ENCODE data around the gene NSD2. TPM values are rescaled to one million over a fixed set of nuclear protein-coding genes. Genes with fewer than 3 reads are reported as not detected.
A peak's percentile ranks its signal among the peaks of the same experiment; 100 is the strongest.

NSD2 gene
- total RNA-seq, 1 experiment from 2014 or later: 128 TPM

DNA sequence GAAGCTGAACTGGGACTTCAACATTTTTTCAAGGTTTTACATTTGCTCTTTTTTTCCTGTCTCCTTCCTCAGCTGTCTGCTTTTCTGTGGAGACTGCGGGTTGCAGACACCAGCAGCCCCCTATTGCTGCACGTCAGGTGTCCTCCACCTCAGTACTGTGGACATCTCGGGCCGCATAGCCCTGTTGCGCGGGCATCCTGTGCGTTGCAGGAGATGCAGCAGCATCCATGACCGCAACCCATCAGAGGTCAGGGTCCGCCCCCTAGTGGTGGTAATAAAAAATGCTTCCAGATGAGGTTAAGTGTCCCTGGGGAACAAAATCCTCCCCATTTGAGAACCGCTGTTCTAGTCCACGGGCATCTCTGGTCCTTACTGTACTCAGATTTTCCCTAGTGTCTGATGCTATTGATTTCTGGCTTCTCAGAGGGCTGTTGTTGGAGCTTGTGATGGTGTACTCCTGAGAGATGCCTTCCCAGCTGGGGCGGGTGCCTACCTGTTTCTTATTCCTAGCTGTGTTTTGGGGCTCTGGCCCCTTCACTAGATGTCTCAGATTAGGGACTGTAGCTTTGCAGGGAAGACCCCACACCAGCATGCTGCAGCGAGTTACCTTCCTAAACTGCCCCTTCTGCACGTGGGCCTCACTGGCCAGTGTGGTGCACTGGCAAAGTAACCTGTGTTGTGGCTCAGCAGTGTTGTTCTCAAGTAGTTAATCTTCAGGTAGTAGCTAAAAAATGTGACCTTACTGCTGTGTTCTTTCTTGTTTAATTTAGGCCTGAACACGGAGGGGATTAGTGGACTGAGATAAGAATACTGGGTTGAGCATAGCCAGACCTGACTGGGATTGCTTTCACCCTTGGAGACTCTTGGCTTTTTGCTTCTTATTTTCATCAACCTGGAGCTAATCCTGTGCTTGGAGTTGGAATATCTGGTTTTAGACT lies 28.2 kb downstream of the NSD2 start (continued):
- TF ChIP-seq CTCF (IDR thresholded peaks at IDR 0.05): peak; percentile 94
- TF ChIP-seq NFATC4 (CRISPR knock-in tag; IDR thresholded peaks at IDR 0.05): no peak

DNA sequence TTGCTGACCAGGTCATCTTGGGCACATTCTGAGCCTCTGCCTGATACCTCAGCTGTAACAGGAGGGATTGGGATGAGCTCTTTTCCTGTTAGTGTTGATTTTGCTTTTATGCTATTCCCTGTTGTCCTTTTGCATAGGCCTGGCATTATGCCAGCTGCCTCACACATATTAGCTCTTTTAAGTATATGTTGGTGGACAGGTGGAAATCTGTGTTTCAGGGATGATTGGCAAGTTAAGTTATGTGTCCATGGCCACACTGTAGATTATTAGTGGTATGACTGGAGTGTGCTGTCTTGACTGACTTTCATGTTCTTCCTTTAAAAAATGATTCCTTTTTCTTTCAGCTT lies 28.9 kb downstream of the NSD2 start:
- DNase-seq (ENCODE audit: low spot score) (no peak), ATAC-seq (no peak)
- ChIA-PET POLR2A (no interaction called here), CTCF (interaction anchor here (0.6 to 2.9 kb wide), 17 partner anchors 9 to 220 kb away, joined by 3 to 23 read pairs (median 5); no protein-coding TSS in a partner anchor)
- TF ChIP-seq SMAD4 (CRISPR knock-in tag; IDR thresholded peaks at IDR 0.05): no peak
- TF ChIP-seq, protein P1, sequence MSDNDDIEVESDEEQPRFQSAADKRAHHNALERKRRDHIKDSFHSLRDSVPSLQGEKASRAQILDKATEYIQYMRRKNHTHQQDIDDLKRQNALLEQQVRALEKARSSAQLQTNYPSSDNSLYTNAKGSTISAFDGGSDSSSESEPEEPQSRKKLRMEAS (CRISPR knock-in tag; IDR thresholded peaks at IDR 0.05): no peak
- TF ChIP-seq, protein P2, sequence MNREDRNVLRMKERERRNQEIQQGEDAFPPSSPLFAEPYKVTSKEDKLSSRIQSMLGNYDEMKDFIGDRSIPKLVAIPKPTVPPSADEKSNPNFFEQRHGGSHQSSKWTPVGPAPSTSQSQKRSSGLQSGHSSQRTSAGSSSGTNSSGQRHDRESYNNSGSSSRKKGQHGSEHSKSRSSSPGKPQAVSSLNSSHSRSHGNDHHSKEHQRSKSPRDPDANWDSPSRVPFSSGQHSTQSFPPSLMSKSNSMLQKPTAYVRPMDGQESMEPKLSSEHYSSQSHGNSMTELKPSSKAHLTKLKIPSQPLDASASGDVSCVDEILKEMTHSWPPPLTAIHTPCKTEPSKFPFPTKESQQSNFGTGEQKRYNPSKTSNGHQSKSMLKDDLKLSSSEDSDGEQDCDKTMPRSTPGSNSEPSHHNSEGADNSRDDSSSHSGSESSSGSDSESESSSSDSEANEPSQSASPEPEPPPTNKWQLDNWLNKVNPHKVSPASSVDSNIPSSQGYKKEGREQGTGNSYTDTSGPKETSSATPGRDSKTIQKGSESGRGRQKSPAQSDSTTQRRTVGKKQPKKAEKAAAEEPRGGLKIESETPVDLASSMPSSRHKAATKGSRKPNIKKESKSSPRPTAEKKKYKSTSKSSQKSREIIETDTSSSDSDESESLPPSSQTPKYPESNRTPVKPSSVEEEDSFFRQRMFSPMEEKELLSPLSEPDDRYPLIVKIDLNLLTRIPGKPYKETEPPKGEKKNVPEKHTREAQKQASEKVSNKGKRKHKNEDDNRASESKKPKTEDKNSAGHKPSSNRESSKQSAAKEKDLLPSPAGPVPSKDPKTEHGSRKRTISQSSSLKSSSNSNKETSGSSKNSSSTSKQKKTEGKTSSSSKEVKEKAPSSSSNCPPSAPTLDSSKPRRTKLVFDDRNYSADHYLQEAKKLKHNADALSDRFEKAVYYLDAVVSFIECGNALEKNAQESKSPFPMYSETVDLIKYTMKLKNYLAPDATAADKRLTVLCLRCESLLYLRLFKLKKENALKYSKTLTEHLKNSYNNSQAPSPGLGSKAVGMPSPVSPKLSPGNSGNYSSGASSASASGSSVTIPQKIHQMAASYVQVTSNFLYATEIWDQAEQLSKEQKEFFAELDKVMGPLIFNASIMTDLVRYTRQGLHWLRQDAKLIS (CRISPR knock-in tag; IDR thresholded peaks at IDR 0.05; ENCODE audit: borderline replicate concordance): no peak
- no peak for TF ChIP-seq ARID4B (CRISPR knock-in tag; IDR thresholded peaks at IDR 0.05; ENCODE audit: borderline replicate concordance)
- no peak for TF ChIP-seq KAT7 (CRISPR knock-in tag; IDR thresholded peaks at IDR 0.05; ENCODE audit: borderline replicate concordance)
- Mint-ChIP-seq H3K27ac (no peak overlapping the region), H3K27me3 (ENCODE audit: low read depth) (no peaks in the 10 kb centered on the region), H3K9me3 (no peaks in the 10 kb centered on the region), H3K4me3 (no peak overlapping the region), H3K36me3 (peaks cover 39% of the 10 kb centered on the region), H3K4me1 (peaks cover 6% of the 10 kb centered on the region)

- CTCF ChIA-PET: interaction anchor here (1.0 to 2.9 kb wide), 6 partner anchors 10 to 207 kb away, joined by 3 to 23 read pairs (median 6); no protein-coding TSS in a partner anchor
- TF ChIP-seq OVOL2 (CRISPR knock-in tag; IDR thresholded peaks at IDR 0.05; ENCODE audit: borderline replicate concordance): no peak
- no peak for TF ChIP-seq TEAD1 (CRISPR knock-in tag; IDR thresholded peaks at IDR 0.05)
- TF ChIP-seq, protein P3, sequence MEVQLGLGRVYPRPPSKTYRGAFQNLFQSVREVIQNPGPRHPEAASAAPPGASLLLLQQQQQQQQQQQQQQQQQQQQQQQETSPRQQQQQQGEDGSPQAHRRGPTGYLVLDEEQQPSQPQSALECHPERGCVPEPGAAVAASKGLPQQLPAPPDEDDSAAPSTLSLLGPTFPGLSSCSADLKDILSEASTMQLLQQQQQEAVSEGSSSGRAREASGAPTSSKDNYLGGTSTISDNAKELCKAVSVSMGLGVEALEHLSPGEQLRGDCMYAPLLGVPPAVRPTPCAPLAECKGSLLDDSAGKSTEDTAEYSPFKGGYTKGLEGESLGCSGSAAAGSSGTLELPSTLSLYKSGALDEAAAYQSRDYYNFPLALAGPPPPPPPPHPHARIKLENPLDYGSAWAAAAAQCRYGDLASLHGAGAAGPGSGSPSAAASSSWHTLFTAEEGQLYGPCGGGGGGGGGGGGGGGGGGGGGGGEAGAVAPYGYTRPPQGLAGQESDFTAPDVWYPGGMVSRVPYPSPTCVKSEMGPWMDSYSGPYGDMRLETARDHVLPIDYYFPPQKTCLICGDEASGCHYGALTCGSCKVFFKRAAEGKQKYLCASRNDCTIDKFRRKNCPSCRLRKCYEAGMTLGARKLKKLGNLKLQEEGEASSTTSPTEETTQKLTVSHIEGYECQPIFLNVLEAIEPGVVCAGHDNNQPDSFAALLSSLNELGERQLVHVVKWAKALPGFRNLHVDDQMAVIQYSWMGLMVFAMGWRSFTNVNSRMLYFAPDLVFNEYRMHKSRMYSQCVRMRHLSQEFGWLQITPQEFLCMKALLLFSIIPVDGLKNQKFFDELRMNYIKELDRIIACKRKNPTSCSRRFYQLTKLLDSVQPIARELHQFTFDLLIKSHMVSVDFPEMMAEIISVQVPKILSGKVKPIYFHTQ (CRISPR knock-in tag; IDR thresholded peaks at IDR 0.05): no peak
- TF ChIP-seq, protein P4, sequence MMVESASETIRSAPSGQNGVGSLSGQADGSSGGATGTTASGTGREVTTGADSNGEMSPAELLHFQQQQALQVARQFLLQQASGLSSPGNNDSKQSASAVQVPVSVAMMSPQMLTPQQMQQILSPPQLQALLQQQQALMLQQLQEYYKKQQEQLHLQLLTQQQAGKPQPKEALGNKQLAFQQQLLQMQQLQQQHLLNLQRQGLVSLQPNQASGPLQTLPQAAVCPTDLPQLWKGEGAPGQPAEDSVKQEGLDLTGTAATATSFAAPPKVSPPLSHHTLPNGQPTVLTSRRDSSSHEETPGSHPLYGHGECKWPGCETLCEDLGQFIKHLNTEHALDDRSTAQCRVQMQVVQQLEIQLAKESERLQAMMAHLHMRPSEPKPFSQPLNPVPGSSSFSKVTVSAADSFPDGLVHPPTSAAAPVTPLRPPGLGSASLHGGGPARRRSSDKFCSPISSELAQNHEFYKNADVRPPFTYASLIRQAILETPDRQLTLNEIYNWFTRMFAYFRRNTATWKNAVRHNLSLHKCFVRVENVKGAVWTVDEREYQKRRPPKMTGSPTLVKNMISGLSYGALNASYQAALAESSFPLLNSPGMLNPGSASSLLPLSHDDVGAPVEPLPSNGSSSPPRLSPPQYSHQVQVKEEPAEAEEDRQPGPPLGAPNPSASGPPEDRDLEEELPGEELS (CRISPR knock-in tag; IDR thresholded peaks at IDR 0.05): no peak
- no peak for TF ChIP-seq CTCF (IDR thresholded peaks at IDR 0.05)
- no peak for TF ChIP-seq ELF4 (CRISPR knock-in tag; IDR thresholded peaks at IDR 0.05; ENCODE audit: low read depth)
Measured at GRCh38 chr4:1900624-1901023, 29.4 kb downstream of the NSD2 start.

More at GRCh38 chr4:1900624-1901023, 29.4 kb downstream of the NSD2 start:
- POLR2A ChIA-PET: no interaction called here
- H3K4me1 Mint-ChIP-seq: peaks cover 6% of the 10 kb centered on the region
- no peak overlapping the region for H3K4me3 Mint-ChIP-seq
- ATAC-seq (no peak), DNase-seq (ENCODE audit: low spot score) (no peak)
- no peaks in the 10 kb centered on the region for H3K9me3 Mint-ChIP-seq
- H3K27me3 Mint-ChIP-seq (ENCODE audit: low read depth): no peaks in the 10 kb centered on the region
- no peak overlapping the region for H3K27ac Mint-ChIP-seq
- peaks cover 42% of the 10 kb centered on the region for H3K36me3 Mint-ChIP-seq

All from WTC11 (cell line).